HG03045 (cell line): Measurements from ENCODE around the gene TMEM187.
"Not testable (repeated sequence)": the region's sequence is repeated elsewhere in the genome, so short reads cannot be mapped to it uniquely, and the experiment has no call there.

ENCODE experiments used
- ATAC-seq: cut with Tn5 transposase; IDR thresholded peaks from one replicate; pipeline ENCODE4 v1.9.1; 2021; ENCODE audit warnings: mild to moderate bottlenecking, moderate library complexity; ENCODE audit not compliant: unreplicated experiment

The TMEM187 gene

GRCh38 chrX:153993978-153994377, 21.4 kb downstream of the TMEM187 start:
- ATAC-seq, result no peak

DNA sequence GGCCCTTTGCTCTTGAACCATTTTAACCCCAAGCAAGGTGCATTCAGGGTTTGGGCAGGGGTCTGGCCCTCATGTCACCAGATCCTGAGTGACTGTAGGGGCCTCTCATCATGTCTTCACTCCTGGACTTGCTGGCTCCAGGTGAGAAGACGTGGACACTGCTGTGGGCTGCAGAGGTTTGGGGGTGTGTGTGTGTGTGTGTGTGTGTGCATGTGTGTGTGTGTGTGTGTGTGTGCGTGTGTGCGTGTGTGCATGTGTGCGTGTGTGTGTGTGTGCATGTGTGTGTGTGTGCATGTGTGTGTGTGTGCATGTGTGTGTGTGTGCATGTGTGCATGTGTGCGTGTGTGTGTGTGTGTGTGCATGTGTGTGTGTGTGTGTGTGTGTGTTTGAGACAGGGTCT, 21.8 kb downstream of the TMEM187 start:
- not testable (repeated sequence) for ATAC-seq

GRCh38 chrX:153995504-153995903, 22.9 kb downstream of the TMEM187 start:
- ATAC-seq, result no peak

- ATAC-seq, result no peak
Measured at GRCh38 chrX:153999359-154000037, 26.9 kb downstream of the TMEM187 start.

- no peak for ATAC-seq
Measured at GRCh38 chrX:154000051-154000450, 27.5 kb downstream of the TMEM187 start.

DNA sequence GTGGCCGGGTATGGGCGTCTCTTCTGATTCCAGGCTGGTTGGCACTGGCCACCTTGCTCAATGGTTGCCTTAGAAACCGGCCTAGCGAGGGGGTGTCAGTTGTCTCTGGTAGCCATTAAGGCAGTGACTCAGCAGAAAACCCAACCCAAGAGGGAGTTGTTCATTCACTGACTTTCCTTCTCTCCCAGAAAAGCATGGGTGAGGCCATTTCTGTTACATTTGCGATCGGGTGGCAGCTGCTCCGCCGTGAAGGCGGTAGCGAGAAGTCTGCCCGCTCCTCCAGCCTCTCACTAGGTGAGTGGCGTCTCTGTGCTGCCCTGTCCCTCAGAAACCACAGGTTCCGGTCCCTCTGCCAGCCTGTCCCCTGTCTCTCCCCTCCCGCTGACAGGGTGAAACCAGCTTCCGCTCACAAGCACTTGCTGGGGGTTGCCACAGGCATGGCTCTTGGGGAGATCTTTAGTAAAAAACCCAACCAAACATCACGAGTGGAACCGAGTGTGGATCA, 29.7 kb downstream of the TMEM187 start:
- no peak for ATAC-seq

GRCh38 chrX:154004315-154004714, 31.8 kb downstream of the TMEM187 start:
- ATAC-seq, result no peak

- ATAC-seq, result no peak
Measured at GRCh38 chrX:154006947-154007346, 34.4 kb downstream of the TMEM187 start.

- ATAC-seq, result no peak
Measured at GRCh38 chrX:154008521-154008920, 36.0 kb downstream of the TMEM187 start.

GRCh38 chrX:154010330-154011087, 38.0 kb downstream of the TMEM187 start:
- ATAC-seq, result no peak

DNA sequence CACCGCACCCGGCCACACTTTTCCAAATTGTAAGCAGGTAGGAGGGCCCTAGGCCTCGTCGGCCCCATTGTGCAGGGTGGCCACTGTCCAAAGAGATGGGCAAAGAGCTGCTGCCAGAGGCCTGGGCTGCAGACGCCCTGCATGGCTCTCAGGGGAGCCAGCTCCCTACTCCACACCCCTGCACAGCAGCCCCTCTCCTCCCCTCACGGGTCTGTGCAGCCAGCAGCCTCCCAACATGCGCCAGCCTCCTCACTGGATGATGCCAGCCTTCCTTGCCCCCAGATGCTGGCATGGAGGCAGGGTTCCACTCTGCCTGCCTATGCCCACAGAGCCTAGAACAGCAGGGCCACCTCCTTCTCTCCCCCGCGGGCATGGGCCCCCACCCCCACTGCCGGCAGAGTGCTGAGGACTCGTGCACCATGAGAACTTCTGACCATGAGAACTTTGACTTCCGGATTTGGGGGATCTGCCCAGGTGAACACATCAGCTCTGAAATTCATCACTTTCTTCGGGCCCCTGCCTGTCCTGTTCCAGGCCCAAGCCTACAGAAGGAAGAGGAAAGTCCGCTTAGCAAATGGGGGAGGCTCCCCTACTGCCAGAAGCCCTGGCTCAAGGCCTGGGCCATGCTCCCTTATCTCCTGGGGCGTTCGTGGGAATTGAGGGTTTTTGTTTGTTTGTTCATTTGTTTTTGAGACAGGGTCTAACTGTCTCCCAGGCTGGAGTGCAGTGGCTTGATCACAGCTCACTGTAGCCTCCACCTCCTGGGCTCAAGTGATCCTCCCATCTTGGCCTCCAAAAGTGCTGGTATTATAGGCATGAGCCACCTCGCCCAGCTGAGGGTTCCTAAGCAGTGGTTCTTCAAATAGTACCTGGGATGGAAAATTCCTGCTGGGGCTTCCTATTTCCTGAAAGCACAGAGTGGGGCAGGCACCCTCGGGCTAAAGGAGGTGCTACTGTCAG, 39.1 kb downstream of the TMEM187 start:
- ATAC-seq, result no peak

DNA sequence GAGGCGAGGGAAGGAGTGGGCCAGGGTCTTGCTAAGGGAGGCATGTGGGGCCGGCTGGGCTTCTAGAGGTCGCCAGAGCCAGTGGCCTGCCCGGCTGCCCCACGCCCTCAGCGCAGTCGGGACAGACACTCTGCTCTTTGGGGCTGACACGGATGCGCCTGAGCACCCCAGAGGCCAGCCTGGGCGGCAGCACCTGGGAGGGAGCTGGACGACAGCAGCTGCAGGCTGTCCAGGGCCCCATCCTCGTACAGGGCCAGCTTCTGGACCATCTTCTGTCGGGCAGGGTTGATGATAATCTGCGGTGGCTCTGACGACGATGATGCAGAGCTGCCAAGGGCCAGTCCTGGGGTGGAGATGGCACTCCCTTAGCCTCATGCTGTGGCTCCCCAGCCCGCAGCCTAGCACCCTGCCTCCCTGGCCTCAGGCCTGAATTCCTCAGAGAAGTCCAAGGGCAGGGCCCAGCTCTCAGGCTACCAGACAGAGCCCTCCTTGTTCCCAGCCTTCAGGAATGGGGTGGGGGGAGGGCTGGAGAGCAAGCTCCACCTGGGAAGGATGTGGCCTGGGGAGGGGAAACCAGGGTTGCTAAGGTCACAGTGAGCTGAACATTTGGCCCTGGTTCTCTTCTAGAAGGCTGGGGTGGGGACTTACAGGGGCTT, 39.9 kb downstream of the TMEM187 start:
- ATAC-seq, result no peak

DNA sequence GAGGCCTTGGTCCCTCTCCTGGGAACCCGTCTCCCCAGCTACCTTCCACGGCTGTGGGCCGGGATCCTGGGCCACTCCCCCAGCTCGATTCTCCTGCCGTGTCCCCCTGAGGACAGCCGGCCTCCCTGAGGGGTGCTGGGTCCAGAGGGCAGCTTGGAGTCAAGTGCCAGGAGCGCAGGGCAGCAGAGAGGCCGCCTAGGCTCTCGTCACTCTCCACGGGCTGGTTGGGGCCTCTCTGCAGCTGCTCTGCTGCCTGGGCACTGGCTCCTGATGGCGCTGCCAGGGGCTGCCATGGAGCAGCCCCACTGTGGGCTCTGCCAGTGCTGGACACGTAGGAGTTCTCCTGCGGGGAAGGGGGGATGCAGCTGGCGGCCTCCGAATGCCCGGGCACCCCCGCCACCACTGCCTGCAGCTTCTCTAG, 40.5 kb downstream of the TMEM187 start:
- ATAC-seq, result no peak

- ATAC-seq, result no peak
Measured at GRCh38 chrX:154013614-154014360, 41.2 kb downstream of the TMEM187 start.

DNA sequence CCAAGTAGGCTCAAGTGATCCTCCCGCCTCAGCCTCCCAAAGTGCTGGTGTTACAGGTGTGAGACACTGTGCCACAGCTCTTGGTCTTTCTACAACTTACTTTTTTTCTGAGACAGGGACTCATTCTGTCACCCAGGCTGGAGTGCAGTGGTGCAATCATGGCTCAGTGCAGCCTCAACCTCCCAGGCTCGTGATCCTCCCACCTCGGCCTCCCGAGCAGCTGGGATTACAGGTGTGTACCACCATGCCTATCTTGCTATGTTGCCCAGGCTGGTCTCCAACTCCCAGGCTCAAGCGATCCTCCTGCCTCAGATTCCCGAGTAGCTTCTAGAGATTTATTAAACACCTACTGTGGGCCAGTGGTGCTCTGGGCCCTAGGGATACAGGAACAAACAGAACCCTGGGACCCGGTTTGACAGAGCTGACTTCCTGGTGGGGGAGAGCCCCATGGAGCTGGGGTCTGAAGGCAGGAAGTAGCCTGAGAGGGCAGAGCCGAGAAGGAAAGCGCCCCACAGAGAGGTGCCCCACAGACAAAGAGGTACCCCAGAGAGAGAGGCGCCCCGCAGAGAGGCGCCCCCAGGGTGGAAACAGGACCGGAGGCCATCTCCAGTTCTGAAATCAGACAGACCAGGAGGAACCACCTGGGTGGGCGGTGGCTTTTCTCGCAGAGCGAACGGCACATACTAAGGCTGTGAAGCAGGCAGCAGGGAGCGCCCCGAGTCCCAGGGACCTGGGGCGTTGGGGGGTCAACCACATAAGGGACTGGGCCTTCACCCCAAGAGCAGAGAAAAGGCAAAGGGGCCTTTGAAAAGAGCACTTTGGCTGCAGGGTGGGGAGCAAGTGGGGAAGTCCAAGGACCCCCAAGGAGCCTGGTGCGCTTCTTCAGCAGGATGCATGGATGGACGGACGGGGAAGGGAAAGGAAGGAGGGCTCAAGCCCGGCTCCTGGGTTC, 42.2 kb downstream of the TMEM187 start:
- ATAC-seq, result no peak

GRCh38 chrX:154015581-154016264, 43.2 kb downstream of the TMEM187 start:
- ATAC-seq, result no peak

DNA sequence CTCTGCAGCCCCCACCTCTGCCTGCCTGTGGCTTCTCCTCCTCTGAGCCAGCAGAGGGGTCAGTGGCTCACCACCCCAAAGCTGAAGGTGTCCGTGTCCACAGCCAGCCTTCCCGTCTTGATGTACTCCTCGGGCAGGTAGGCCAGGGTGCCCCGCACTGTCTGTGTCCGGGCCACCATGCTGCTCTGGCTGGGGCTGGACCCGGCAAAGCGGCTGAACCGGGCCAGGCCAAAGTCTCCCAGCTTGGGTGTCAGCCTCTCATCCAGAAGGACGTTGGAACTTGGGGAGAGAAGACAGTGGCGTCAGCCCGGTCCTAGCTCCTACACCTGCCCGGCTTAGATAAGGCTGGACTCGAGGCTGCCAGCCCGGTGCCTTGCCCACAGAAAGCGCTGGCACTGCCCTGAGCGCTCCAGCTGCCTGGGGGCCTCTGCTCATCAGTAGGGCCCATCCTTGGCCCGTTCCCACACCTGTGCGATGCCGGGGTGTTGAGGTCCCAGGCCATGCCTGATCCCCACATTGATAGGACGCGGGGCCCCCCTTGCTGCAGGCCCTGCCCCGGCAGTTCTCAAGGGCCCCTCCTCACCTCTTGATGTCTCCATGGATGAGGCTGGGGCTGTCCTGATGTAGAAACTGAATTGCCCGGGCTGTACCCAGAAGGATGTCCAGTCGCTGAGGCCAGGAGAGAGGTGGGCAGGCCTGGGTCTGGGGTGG, 44.0 kb downstream of the TMEM187 start:
- no peak for ATAC-seq
